Smooth muscle cell (in vitro differentiated cells): ENCODE measurements around the gene CHAF1A. TPM values are rescaled to one million over a fixed set of nuclear protein-coding genes. Genes with fewer than 3 reads are reported as not detected.
A peak's percentile ranks its signal among the peaks of the same experiment; 100 is the strongest.

Experiments used
- DNase-seq: peaks from one replicate; lab custom pipeline; 2025; ENCODE audit not compliant: unreplicated experiment; lab: John Stamatoyannopoulos, UW
- H2AFZ ChIP-seq: fragments of 200-600 bp; sonication (generic); 2 replicates; pipeline ENCODE4 v1.6.0; 2016; ENCODE audit warnings: antibody characterized with exemption, low read depth, mild to moderate bottlenecking
- H3F3A ChIP-seq: fragments of 200-600 bp; sonication (generic); 2 replicates; pipeline ENCODE4 v1.6.0; 2017; ENCODE audit warnings: antibody characterized with exemption, low read depth
- H3K27ac ChIP-seq: fragments of 200-600 bp; sonication (generic); 2 replicates; pipeline ENCODE4 v1.5.1; 2016; ENCODE audit warnings: low read depth, mild to moderate bottlenecking
- H3K27me3 ChIP-seq: fragments of 200-600 bp; sonication (generic); 2 replicates; pipeline ENCODE4 v1.6.1; 2016; ENCODE audit warnings: low read depth, mild to moderate bottlenecking
- H3K36me3 ChIP-seq: fragments of 200-600 bp; sonication (generic); 2 replicates; pipeline ENCODE4 v1.5.1; 2016; ENCODE audit warnings: low read depth
- H3K4me1 ChIP-seq: fragments of 200-600 bp; sonication (generic); 2 replicates; pipeline ENCODE4 v1.5.1; 2016; ENCODE audit warnings: low read depth
- H3K4me2 ChIP-seq: fragments of 200-600 bp; sonication (generic); 2 replicates; pipeline ENCODE4 v1.6.0; 2016; ENCODE audit warnings: mild to moderate bottlenecking
- H3K4me3 ChIP-seq: fragments of 200-600 bp; sonication (generic); 2 replicates; pipeline ENCODE4 v1.5.1; 2016; ENCODE audit warnings: mild to moderate bottlenecking
- H3K79me2 ChIP-seq: fragments of 200-600 bp; sonication (generic); 2 replicates; pipeline ENCODE4 v1.6.0; 2016; ENCODE audit warnings: low read depth, mild to moderate bottlenecking
- H3K9ac ChIP-seq: fragments of 200-600 bp; sonication (generic); 2 replicates; pipeline ENCODE4 v1.6.0; 2016; ENCODE audit warnings: low read depth
- H3K9me3 ChIP-seq: fragments of 200-600 bp; sonication (generic); replicated peaks from 2 replicates; pipeline ENCODE4 v1.5.1; 2016; ENCODE audit warnings: low read depth
- H4K20me1 ChIP-seq: fragments of 200-600 bp; sonication (generic); 2 replicates; pipeline ENCODE4 v1.6.0; 2016; ENCODE audit warnings: low read depth
- CTCF ChIP-seq: fragments of 200-600 bp; sonication (generic); IDR thresholded peaks from 2 replicates; pipeline ENCODE4 v1.5.1; 2017; ENCODE audit warnings: borderline replicate concordance, mild to moderate bottlenecking, antibody characterized with exemption; ENCODE audit not compliant: insufficient read depth, poor library complexity, severe bottlenecking
- WGBS: methylation state at CpG from one replicate; pipeline ENCODE4 v1.1.7; 2016; ENCODE audit warnings: low lambda C conversion rate; 5-methylcytosine and 5-hydroxymethylcytosine counted together
- polyA plus RNA-seq: library from polyadenylated mRNA; unstranded; fragments of >200 nt; fragmentation: Nextera tagmentation; extraction: Ambion mirVana; gene quantifications from 2 replicates; pipeline ENCODE4 v1.2.1, GENCODE V29; 2016
- total RNA-seq: library from RNA; depleted of rRNA; stranded (reverse); fragments of >200 nt; gene quantifications from 2 replicates; pipeline ENCODE4 v1.2.3, GENCODE V29; 2014

The CHAF1A gene
- total and polyA plus RNA-seq, 2 experiments from 2014 or later: 3.8 to 11.4 TPM

GRCh38 chr19:4409123-4409933, 6.9 kb downstream of the CHAF1A start:
- no peak for TF ChIP-seq CTCF
- Histone ChIP-seq H3K9ac (no peak overlapping the region), H2AFZ (no peak overlapping the region), H3K36me3 (no peaks in the 10 kb centered on the region), H3K27ac (no peak overlapping the region), H4K20me1 (no peaks in the 10 kb centered on the region), H3K4me1 (peaks cover 1% of the 10 kb centered on the region), H3K27me3 (no peaks in the 10 kb centered on the region), H3K79me2 (peaks cover 39% of the 10 kb centered on the region), H3F3A (peaks cover 5% of the 10 kb centered on the region), H3K4me3 (no peak overlapping the region), H3K9me3 (no peaks in the 10 kb centered on the region), H3K4me2 (no peak overlapping the region)
- 89% methylated on average over 23 of the region's 23 CpGs for WGBS
- no peak for DNase-seq

DNA sequence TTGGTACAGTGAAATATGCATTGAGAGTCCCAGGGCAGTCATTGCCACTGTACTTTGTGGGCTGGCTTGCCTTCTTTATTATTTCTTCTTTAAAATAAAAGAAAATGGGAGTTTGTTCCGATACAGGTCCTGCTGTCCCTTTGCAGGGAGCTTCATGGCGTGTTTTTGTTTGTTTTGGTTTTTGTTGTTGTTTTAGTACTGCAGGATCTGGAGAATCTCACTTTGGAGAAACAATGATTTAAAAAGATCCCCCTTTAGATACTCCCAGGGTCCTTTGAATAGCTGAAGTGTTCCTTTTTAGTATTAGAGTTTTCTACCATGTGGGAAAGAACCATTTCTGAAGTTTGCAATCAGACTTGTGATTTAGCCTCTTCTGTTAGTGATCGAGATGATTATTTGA, 11.1 kb downstream of the CHAF1A start:
- Histone ChIP-seq H3K79me2 (peaks cover 21% of the 10 kb centered on the region), H3K27me3 (no peaks in the 10 kb centered on the region), H3K27ac (no peak overlapping the region), H3K9ac (no peak overlapping the region), H4K20me1 (no peaks in the 10 kb centered on the region), H3K36me3 (no peaks in the 10 kb centered on the region), H2AFZ (no peak overlapping the region), H3K4me3 (no peak overlapping the region), H3K4me1 (peaks cover 14% of the 10 kb centered on the region), H3K9me3 (no peaks in the 10 kb centered on the region), H3F3A (peaks cover 16% of the 10 kb centered on the region), H3K4me2 (no peak overlapping the region)
- DNase-seq: no peak
- 98% methylated on average over 3 of the region's 3 CpGs for WGBS
- no peak for TF ChIP-seq CTCF

DNA sequence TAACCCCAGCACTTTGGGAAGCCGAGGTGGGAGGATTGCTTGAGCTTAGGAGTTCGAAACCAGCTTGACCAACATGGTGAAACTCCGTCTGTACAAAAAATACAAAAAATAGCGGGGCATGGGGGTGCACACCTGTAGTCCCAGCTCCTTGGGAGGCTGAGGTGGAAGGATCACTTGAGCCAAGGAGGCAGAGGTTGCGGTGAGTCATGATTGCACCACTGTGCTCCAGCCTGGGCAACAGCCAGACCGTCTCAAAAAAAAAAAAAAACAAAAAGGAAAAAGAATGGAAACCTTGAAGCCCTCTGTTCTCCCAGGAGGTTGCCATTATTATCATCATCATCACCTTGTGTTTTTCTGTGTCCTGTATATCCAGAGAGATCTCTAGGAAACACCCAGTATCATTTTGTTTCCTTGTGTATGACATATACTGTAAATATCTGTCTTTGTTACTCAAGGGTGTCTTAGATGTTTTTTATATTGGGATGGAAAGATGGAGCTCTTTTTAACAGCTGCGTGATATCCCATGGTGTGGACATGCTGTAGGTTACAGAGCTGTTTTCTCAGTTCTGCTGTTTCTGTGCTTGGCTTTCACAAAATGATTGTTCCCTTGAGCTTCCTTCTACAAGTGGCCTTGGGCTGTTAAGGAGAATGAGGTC, 11.8 kb downstream of the CHAF1A start:
- peak overlapping the region; percentile 6 for H3K27ac ChIP-seq
- no peak for DNase-seq
- no peak for TF ChIP-seq CTCF
- WGBS: 86% methylated on average over 7 of the region's 7 CpGs
- H3K9me3 ChIP-seq: no peaks in the 10 kb centered on the region
- H3K4me1 ChIP-seq: peaks cover 14% of the 10 kb centered on the region
- peak overlapping the region; percentile 6 for H3K4me3 ChIP-seq
- H3K4me2 ChIP-seq: peak overlapping the region; percentile 74
- H3F3A ChIP-seq: peaks cover 16% of the 10 kb centered on the region
- no peak overlapping the region for H3K9ac ChIP-seq
- H2AFZ ChIP-seq: peak overlapping the region; percentile 1
- no peaks in the 10 kb centered on the region for H3K36me3 ChIP-seq
- H4K20me1 ChIP-seq: no peaks in the 10 kb centered on the region
- peaks cover 17% of the 10 kb centered on the region for H3K79me2 ChIP-seq
- no peaks in the 10 kb centered on the region for H3K27me3 ChIP-seq
